Measurements from ENCODE around the gene FSIP2.

GRCh38 chr2:185854885-185855284 is 116.3 kb downstream of the FSIP2 start:
- TF ChIP-seq CTCF (IDR thresholded peaks at IDR 0.05) (no peak), POLR2A (IDR thresholded peaks at IDR 0.05) (no peak)

All from right lobe of liver (tissue), 4 donors.